ENCODE results near the gene TSC2.

Gene TSC2

DNA sequence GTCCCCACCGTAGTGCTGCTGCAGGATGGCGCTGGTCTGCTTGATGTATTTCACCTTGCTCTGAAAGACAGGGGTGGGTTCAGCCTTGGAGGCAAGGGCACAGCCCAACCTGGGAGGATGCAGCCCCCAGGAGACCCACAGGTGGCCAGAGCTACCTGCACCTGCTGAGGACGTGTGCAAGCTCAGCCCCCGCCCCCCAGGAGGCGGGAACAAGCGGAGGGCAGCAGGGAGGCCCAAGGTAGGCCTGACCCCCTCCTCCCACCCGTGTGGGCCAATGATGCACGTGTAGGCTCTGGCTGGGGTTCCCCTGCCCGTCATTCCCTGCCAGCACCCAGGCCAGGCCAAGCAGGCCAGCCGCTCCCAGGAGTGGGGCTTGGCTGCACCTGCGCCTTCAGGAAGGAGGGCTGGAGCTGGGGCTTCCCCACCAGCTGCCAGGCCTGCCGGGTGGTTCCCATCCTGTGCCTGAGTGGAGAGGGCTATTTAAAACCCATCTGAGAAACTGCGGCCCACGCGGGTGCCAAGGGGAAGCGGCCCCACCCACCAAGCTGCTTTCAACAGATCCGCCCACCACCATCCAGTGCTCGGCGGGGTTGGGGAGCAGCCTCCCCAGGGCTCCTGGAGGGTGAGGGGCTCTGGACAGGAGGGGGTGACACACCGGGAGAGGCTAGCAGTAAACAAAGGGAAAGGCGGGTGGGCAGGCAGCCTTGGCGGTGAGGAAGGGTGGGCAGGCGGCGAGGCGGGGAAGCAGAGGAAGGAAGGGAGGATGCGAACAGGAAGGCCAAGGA lies 3.9 kb upstream of the TSC2 start:
- no peak for DNase-seq

DNA sequence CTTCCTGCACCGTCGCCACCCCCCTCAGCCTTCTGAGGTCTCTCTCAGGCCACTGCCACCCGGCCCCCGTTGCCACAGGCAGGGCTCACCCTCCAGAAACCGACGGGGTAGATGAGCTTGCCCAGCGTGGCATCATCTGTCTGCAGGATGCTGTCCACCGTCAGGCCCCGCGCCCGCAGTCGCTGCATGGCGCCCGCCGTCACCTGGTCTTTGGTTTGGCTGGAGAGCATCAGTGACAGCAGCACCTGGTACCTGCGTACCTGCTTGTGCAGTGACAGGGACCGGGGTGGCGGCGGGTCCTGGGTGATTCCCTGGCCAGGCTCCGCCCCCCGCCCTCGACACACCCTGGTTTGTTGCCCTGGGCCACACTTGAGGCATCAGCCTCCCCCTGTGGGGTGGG lies 3.2 kb upstream of the TSC2 start:
- DNase-seq: no peak

DNA sequence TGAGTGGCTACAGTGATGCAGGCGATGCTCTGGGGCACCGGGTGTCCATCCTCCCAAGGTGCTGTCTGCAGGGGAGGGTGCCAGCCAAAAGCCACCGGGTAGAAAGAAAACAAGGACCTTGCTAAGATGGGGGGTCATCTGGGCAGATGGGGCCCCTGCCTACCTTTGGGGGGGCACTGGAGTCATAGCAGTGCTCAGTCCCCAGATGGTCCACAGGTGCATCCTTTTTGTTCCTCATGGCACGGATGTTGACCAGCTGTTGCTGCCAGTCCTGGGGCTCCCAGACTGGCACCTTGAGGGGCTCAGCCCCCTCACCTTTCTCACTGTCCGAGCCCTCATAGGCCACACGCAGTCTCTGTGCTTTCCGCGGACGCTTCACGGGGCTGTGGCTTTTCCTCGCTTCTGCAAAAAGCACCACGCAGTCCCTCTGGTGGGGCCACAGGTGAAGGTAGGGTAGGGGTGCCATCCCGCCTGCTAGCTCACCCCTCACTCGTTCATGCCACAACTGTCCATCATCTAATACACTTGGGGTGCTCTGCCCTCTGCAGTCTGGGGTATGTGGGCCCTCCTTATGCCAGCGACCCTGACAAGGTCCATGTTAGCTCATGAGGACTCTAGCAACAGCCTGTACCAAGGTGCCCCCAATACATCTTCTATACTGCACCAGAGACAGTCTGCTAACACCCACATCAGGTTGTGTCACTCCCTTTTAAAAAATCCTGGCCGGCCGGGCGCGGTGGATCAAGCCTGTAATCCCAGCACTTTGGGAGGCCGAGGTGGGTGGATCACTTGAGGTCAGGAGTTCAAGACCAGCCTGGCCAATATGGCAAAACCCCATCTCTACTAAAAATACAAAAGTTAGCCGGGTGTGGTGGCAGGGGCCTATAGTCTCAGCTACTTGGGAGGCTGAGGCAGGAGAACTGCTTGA lies 1.6 kb upstream of the TSC2 start:
- no peak for DNase-seq

DNA sequence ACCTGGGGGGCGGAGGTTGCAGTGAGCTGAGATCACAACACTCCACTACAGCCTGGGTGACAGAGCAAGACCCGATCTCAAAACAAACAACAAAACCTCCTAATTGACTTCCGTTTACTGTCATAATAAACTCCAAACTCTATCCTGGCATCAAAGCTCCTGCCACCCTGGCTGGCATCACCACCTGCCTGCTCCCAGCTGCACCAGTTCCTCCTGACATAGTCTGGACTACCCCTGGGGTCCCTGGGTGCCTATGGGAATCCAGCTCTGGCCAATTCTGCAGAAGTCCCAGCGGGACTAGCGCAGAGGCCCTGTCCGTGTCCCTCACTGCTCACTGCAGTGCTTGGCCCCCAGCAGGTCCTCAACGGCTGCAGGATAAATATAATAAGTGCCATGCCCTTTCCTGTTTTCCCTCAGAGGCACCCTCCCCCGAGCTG lies 874 bp upstream of the TSC2 start:
- DNase-seq: no peak

DNA sequence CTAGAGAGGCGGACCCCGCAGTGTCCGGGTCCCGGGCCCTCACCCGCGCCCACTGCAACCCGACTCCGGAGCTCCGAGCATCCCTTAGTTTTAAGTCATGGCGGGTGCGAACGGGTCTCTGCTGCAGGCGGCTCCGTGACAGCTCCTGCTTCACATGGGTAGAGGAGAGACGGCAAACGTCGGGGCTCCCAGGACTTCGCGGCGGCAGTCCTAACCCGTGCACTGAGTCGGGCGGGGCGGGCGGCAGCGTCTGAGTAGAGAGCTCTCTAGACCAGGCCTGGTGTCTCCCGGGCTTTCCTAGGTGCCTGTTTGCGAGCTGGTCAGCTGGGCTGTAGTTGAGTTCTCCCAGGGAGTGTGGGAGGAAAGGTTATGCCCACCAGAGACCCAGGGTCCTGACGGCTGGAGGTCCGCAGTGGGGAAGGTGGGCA lies 345 bp downstream of the TSC2 start:
- DNase-seq: no peak

DNA sequence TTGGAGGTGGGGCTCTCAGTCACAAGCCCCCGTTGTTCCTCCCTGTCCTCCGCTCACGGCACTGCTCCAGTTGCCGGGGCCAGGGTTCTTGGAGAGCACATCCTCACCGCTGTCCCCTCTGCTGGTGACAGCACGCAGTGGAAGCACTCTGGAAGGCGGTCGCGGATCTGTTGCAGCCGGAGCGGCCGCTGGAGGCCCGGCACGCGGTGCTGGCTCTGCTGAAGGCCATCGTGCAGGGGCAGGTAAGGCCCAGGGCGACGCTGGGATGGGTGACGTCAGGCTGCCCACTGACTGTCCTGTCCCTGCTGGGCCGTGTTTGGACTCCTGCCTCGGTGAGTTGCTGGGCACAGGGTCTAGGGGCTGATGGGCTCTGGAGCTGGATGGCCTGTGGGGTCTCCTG lies 5.4 kb downstream of the TSC2 start:
- no peak for DNase-seq

DNA sequence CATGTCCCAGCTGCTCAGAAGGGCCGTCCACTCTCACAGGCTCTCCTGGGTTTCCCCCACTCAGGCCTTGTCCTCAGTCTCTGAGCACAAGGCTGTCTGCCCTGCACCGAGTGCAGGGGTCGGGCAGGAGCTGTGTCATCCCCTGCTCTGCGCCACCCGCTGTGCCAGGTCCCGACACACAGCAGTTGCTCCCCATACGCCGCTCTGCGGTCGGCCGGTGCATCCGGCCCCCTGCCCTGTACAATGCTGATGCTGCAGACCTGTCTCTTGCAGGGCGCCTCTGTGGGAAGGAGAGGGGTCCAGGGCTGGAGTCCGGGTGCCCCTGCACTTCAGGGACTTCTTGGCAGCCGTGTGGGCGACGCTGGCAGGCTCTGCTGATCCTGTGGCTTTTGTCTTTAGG lies 6.1 kb downstream of the TSC2 start:
- no peak for DNase-seq

DNA sequence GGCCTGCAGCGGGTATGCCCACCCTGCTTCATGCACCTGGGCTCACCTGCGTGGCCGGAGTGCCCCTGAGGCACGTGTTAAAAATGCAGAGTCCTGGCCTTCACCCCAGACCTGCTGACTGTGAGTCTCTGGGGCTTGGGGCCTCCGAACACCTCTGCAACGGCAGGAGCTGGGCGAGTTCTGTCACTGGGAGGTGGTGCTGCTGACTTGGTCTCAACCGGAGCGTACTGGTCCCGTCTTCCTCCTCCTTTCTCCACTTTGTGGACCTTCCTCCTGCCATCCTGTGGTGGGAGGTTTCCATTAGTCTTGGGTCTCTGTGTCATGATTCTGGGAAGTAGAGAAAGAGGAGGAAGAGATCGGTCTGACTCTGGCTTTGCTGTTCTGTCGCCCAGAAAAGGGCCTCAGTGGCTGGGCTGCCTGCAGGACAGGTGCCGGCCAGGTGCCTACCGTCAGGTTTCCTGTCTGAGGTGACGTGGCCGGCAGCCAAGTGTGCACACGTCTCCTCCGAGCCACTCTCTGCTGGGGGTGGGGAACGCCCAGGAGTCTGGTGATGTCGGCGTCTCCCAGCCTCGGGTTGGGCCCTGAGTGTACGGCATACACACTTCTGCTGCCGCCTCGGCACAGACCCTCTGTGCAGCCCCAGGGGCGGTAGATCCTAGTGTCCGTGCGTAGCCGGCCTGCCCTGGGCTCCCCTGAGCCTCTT lies 6.9 kb downstream of the TSC2 start:
- no peak for DNase-seq

DNA sequence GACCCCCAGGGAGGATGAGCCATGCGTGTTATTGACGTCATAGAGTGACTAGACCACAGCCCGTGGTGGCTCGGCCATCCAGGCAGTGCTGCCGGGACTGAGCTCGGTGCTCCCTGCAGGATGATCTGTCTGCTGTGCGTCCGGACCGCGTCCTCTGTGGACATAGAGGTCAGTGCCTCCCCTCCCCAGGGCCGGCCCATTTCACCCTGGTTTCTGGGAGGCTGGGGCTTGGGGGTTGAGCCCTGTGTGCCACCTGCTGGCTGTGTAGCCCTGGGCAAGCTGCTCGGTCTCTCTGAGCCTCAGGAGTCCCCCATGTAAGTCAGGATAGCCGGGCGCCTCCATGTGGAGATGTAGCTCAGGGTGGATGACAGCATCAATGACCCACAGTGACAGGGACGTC lies 8.3 kb downstream of the TSC2 start:
- no peak for DNase-seq

DNA sequence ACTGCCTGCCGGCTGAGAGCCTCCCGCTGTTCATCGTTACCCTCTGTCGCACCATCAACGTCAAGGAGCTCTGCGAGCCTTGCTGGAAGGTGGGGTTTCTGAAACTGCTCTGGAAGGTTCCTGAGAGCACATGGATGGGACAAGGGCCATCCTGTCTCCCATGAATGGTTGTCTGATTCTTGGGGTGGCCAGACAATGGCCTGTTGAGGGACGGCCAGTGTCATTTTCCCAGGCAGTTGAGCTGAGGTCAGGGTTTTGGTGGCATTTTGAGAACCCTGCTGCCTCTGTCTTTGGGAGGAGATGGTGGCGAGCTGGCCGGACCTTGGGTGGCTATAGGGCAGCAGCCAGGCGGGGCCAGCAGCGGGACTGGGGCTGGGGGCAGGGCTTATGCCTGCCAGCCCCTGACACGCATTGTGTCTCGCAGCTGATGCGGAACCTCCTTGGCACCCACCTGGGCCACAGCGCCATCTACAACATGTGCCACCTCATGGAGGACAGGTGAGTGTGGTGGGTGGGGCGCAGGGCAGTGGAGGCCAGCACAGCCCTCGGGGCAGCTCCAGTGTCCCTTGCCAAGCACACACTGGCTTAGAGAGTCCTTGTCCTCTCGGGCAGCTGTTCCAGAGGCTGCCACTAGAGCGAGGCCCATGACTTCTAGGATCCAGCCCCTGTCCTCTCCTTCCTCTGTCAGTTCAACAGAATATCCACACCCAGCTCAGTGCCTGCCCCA lies 9.1 kb downstream of the TSC2 start:
- DNase-seq: no peak

DNA sequence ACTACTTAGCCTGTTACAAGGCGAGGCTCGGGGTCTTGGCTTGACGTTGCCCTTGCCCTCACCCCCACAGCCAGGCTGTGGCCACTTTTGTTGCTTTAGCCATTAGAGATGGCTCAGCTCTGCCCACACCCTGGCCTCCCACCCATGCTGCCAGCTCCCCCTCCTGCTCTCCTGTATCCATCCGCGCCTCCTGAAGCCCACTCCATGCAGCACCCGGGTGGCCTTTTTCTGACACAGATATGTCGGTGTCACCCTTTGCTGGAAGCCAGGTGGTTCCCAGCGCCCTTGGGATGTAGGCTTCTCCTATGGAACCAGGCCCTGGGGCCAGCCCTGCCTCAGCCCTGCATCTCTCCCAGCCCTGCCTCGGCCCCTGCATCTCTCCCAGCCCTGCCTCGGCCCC lies 9.7 kb downstream of the TSC2 start:
- DNase-seq: no peak

DNA sequence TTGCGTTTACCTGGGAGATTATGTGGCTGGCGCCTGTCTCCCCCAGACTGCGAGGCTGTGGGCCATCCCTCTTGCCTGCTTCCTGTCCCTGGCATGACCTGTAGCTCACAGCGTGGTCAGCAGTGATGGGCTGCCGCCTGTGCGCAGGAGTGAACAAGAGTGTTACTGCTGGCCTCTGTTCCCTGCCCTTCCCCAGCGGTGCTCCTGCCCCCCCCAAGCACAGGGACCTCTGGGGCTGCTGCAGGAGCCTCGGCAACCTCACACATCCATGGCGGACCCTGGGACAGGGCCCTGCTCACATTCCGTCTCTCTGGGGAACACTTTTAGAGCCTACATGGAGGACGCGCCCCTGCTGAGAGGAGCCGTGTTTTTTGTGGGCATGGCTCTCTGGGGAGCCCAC lies 10.6 kb downstream of the TSC2 start:
- DNase-seq: no peak

DNA sequence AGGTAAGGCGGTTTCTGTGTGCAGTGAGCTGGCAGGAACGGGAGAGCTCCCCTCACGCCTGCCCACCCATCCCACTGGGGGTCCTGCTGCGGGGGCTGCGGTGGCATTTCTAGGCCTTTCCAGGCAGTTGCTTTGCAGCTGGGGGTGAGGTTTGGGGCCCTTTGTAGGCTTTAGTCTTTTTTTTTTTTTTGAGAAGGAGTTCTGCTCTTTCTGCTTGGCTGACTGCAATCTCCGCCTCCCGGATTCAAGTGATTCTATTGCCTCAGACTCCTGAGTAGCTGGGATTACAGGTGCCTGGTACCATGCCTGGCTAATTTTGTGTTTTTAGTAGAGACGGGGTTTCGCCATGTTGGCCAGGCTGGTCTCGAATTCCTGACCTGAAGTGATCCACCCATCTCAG lies 11.1 kb downstream of the TSC2 start:
- DNase-seq: no peak

DNA sequence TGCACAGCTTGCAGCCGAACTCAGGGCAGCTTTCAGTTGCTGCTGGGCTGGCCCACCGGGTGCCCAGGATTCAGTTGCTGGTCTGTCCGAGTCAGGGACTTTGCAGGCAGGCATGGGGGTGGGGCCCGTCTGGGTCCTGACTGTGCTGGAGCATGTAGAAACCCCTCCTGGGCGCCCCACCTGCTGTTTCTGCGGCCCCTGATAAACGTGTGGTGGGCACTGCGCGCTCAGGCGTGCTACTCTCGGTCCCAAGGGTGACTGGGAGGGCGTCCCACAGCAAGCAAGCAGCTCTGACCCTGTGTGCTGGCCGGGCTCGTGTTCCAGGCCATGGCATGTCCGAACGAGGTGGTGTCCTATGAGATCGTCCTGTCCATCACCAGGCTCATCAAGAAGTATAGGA lies 12.6 kb downstream of the TSC2 start:
- no peak for DNase-seq

DNA sequence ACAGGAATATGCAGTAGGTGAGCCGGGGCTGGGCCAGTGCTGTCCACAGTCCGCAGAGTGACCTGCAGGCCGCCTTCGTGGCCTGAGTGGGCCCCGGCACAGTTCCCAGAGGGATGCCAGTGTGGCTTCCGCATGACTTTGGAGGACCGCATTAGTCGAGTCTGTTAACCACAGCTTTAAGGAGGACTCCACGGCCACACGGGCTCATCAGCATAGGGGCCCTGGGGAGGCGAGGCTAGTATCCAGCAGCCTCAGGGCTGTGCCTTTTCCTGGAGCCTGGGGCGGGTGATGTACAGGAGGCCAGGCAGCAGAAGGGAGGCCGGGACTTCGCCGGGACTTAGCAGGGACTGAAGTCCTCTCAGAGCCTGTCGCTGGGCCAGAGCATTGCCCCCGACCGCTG lies 13.2 kb downstream of the TSC2 start:
- no peak for DNase-seq

DNA sequence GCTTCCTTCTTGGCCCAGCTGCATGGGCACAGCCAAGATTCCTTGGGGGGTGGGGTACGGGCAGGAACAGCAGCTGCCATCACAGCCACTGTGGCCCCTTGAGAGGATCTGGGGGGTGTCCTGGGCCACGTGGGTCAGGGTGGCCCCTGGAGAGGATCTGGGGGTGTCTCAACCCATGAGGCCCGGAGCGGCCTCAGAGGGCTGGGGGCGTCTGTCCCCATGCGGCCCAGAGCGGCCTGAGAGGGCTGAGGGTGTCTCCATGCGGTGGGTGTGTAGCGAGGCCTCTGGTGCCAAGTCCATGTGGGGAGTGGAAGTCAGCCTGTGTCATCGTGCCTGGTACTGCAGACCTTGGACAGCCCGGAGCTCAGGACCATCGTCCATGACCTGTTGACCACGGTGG lies 13.7 kb downstream of the TSC2 start:
- DNase-seq: no peak

DNA sequence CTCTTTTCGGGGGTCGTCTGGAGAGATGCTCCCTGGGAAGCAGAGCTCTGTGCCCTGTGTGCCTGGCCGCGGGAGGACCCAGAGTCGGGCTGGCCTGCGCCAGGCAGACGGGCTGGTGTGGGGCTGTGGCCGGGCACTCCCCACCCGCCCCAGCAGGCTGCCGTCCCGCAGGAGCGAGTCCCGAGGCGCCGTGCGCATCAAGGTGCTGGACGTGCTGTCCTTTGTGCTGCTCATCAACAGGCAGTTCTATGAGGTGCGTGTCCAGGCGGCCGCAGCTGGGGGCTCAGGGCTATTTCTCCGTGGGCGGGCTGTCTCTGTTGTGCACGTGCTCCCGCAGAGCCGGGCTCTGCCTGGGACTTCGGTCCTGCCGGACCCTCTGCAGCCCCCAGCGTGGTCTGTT lies 15.0 kb downstream of the TSC2 start:
- DNase-seq: no peak

DNA sequence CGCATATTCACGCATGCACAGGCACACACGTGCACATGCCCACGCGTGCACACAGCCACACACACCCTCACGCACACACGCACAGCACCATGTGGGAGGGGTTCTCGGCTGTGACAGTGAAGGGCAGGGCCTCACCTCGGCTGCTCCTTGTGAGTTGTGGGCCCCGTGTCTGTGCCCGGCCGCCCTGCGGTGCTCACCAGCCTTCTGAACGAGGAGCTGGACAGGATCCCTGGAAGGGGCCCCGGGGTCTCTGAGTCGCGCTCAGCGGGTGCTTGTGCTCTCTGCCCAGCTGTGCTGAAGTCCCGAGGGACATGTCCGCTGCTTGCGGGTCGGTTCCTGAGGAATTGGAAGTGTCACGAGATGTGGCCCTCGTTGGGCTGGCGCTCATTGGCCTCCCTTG lies 16.1 kb downstream of the TSC2 start:
- DNase-seq: no peak

DNA sequence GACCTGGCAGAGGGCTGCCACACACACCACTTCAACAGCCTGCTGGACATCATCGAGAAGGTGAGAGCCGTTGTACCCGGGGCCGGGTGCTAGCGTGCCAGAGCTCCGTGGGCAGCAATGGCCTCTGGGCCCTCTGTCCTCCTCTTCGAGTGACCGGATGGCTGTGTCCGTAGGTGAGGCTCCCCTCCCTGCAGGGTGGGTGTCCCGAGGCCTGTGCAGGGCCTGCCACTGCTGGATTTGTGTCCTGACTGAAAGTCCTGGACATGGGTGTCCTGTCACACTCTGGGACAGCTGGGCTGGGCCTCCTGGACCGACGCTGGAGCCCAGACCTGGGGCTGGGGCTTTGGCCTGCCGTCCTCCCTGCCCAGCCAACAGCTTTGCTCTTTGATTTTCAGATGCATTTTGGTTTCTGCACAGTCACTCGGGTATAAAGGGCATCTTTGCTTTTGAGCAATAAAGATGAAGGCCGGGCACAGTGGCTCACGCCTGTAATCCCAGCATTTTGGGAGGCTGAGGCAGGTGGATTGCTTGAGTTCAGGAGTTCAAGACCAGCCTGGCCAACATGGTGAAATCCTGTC lies 16.7 kb downstream of the TSC2 start:
- DNase-seq: no peak

DNA sequence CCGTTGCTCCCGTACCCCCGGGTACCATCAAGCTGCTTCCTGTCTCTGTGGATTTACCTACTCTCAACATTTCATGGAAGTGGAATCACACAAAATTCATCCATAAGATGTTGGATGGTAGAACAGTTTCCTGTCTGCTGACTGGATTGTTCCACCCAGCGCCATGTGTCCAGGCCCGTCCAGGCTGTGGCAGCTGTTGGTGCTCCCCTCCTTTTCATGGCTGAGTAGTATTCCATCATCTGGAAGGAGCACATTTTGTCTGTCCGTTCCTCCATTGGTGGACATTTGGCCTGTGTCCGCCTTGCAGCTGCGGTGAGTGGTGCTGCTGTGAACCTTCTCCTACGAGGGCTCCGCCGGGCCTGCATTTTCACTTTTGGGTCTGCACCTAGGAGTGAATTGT lies 18.4 kb downstream of the TSC2 start:
- DNase-seq: no peak

DNA sequence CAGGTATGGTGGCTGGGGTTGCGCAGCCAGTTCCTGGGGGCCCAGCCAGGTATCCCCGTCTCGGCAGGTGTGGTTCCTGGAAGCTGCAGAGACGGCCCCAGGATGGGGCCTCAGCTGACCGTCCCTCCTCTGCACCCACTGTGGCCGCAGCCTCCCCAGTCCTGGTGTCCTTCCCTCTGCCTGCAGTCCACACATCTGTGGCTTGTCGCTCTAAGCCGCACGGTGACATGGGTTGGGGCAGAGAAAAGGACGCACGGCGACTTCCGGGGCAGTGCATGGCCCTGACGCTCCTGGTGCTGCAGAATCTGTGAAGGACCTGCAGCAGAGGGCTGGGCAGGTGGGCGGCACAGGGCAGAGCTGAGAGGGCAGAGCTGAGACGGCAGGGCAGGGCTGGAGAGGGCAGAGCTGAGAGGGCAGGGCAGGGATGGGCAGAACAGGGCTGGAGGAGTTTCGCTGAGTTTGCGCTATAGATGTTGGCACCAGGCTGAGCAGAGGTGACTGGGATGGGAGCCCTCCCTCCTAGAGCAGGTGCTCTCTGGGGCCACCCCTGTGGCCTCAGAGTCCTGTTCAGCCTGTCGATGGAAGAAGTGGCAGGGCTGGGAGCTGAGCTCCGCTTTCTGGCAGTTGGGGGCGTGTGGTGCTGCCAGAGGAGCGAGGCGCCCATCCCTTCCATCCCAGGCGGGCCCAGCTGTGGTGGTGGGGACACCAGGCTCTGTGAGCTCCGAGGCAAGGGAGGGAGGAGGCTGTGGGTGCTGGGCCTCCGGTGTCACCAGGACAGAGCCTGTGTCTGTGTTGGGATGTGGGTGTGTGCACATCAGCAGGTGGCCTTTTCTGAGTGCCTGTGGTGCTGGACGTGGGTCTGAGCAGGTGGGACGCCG lies 23.0 kb downstream of the TSC2 start:
- DNase-seq: no peak
